Astrocyte (in vitro differentiated cells and primary cell): ENCODE data around the gene JMJD4.

ENCODE experiments used
- EZH2 ChIP-seq: IDR thresholded peaks from 2 replicates; pipeline ENCODE4 v1.6.1; 2012; ENCODE audit warnings: mild to moderate bottlenecking, low read length, inconsistent platforms; ENCODE audit not compliant: insufficient read depth
- TF ChIP-seq, protein P1 (sequence below): IDR thresholded peaks from 2 replicates; pipeline ENCODE4 v1.5.1; 2011; ENCODE audit warnings: low read depth, mild to moderate bottlenecking, inconsistent platforms, low read length, moderate library complexity; ENCODE audit not compliant: insufficient read depth

DNA sequence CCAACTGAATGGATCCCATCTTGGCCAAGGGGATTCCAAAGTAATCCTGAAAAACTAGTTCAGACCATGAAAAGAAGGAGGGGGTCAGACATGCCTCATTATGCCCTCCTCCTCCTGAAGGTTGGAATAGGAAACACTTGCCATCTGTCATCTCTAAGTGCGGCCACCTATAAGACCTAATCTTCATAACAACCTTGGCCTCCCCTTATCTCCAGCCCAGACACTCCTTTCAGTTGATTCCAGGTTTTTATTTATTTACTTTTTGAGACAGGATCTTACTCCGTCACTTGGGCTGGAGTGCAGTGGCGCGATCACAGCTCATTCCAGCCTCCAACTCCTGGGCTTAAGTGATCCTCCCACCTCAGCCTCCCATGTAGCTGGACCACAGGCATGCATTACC is 19.9 kb upstream of the JMJD4 start:
- TF ChIP-seq, protein P1, sequence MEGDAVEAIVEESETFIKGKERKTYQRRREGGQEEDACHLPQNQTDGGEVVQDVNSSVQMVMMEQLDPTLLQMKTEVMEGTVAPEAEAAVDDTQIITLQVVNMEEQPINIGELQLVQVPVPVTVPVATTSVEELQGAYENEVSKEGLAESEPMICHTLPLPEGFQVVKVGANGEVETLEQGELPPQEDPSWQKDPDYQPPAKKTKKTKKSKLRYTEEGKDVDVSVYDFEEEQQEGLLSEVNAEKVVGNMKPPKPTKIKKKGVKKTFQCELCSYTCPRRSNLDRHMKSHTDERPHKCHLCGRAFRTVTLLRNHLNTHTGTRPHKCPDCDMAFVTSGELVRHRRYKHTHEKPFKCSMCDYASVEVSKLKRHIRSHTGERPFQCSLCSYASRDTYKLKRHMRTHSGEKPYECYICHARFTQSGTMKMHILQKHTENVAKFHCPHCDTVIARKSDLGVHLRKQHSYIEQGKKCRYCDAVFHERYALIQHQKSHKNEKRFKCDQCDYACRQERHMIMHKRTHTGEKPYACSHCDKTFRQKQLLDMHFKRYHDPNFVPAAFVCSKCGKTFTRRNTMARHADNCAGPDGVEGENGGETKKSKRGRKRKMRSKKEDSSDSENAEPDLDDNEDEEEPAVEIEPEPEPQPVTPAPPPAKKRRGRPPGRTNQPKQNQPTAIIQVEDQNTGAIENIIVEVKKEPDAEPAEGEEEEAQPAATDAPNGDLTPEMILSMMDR, result no peak
- TF ChIP-seq EZH2, result no peak
